HG02970 (cell line): Measurements from ENCODE around the gene EPHA10.
"Not testable (repeated sequence)": the region's sequence is repeated elsewhere in the genome, so short reads cannot be mapped to it uniquely, and the experiment has no call there.

Source experiments
- ATAC-seq: cut with Tn5 transposase; IDR thresholded peaks from one replicate; pipeline ENCODE4 v1.9.1; 2021; ENCODE audit warnings: mild to moderate bottlenecking, moderate library complexity, moderate number of reproducible peaks; ENCODE audit not compliant: unreplicated experiment, low FRiP score

Gene EPHA10

DNA sequence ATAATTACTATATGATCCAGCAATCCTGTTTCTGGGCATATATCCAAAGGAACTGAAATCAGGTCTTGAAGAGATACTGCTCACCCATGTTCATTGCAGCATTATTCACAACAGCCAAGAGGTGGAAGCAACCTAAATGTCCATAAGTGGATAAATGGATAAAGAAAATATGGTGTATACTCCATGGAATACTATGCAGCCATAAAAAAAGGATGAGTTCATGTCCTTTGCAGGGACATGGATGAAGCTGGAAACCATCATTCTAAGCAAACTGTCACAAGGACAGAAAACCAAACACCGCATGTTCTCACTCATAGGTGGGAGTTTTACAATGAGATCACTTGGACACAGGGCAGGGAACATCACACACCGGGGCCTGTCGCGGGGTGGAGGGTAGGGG, 26.3 kb downstream of the EPHA10 start:
- not testable (repeated sequence) for ATAC-seq

DNA sequence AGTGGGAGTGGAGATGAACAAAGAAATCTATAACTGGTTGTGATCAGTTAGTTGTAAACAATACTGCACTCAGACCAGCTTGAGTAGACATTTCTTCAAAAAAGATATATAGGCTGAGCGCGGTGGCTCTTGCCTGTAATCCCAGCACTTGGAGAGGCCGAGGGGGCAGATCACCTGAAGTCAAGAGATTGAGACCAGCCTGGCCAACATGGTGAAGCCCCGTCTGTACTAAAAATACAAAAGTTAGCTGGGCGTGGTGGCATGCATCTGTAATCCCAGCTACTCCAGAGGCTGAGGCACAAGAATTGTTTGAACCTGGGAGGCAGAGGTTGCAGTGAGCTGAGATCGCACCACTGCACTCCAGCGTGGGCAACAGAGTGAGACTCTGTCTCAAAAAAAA, 26.9 kb downstream of the EPHA10 start:
- not testable (repeated sequence) for ATAC-seq

DNA sequence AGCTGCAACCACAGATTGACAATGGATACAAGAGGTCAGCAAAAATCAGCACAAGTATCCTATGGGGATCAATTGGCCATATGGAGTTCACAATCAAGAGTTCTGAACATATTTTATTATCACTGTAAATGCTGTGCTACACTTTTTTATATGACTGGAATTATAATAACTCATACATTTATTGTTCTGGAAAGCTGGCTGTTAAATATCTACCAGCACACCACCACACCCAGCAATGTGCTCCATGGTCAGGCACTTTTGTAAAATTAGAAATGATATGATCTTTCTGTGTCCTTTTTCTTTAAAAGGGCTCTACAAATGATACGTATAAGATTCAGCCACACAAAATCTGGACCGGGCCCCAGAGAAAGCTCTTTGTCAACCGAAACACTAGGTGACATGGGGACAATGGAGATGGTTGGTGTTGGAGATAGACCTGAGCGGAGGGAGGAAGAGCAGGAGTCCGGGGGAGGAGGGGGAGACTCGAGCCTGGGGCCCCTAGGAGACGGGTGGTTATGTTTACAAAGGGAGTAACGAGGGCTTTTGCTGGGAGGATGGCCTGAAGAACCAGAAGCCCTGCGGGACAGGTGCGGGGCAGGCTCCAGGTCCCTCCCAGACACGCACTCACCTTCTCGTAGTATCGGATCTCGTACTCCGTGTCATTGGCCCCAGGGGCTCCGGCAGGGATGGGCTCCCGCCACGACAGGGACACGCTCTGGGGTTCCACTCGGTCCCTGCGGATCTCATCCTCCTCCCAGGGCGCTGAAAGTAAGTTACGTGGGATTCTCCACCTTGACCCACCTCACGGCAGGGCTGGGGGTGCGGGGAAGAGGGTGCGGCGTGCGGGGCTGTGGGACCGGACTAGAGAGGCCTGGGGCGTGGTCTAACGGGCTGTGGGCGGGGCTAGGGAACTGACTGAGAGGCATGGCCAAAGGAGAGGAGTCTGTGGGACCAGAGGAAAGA, 30.0 kb downstream of the EPHA10 start:
- no peak for ATAC-seq

DNA sequence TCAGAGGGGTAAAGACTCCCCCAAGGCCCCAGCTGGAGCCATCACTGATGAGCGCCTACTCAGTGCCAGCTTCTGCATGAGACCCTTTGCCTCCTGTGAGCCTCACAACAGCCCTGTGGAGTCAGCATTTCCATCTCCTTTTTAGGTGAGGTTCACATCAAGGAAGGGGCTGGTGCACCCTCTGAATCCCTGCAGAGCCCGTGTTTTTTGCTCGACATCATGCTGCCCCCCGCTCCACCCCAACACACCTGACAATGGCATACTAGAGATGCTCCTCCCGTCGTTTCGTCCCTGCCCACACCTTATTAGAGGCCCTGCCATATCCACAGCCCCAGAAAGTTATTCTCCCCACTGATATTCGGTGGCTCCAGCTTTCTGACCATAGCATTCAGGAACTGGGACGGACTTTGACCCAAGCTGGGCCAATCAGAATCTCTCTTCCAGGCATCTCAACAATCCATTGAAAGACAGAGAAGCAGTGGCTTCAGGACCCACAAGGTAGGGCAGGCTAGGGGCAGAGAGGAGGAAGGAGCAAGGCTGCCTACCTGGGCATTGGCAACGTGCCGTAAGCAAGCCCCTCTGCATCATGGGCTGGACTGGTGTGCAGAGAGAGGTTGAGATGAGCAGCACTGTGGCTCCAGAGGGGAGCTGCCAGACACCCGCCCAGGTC, 32.7 kb downstream of the EPHA10 start:
- ATAC-seq = no peak

DNA sequence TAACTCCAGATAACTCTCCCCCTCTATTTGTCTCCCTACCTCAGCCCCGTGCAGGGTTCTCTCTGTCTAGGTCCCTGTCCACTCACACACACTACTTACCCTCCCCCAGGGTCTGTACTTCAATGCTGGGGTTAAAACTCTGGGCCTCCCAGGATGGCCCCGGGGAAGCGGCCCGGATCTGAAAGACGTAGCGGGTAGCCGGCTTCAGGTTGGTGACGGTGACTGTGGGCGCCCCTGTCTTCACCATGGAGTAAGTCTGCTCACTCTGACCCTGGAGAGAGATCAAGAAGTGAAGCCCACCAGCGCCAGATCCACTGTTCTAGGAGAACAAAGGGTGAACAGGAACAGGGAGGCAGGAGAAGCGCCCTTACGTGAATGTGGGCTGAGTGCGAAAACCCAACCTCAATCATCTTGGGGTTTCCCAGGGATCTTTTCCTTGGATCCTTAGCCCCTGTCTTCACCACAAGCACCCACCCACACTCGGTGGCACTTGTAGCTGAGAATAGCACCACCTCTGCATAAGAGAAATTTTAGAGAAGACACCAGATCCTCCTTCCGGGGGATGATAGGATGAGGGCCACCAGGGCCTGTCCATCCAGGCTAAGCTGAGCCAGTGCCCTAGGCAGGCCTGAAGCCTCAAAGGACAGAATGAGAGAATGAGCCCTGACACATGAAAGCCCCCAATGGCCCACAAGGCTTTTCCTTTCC, 33.5 kb downstream of the EPHA10 start:
- no peak for ATAC-seq

DNA sequence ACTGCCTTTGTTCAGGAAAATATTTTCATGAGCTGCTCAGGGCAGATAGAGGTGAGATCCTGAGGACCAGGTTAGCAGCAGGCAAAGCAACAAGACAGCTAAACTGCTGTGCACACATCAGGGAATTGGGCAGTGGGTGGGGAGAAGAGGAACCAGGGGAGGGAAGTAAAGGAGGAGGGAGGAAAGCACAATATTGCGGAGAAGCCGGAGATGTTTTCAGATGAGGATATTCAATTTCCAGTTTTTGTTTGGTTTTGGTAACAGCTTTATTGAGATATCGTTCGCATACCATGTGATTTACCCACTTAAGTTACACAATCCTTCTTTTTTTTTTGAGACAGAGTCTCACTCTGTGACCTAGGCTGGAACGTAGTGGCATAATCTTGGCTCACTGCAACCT, 34.5 kb downstream of the EPHA10 start:
- ATAC-seq = no peak

DNA sequence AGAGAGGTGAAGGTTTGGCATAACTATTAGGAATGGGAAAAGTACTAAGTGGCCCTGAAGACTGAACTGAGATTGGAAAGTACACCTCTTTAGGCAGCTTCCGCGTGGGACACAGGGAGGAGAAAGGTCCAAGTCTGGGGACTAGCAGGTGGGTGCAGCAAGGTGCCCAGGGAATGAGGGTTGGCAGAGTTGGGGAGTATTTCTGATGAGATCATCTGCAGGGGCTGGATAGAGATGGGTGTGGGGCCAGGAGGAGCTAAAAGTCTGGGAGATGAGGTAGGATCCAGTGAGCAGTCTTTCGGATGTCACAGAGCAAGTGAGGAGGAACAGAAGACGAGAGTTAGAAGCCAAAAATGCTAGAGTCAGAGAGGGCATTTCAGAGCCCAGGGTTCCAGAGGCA, 36.5 kb downstream of the EPHA10 start:
- ATAC-seq = no peak

DNA sequence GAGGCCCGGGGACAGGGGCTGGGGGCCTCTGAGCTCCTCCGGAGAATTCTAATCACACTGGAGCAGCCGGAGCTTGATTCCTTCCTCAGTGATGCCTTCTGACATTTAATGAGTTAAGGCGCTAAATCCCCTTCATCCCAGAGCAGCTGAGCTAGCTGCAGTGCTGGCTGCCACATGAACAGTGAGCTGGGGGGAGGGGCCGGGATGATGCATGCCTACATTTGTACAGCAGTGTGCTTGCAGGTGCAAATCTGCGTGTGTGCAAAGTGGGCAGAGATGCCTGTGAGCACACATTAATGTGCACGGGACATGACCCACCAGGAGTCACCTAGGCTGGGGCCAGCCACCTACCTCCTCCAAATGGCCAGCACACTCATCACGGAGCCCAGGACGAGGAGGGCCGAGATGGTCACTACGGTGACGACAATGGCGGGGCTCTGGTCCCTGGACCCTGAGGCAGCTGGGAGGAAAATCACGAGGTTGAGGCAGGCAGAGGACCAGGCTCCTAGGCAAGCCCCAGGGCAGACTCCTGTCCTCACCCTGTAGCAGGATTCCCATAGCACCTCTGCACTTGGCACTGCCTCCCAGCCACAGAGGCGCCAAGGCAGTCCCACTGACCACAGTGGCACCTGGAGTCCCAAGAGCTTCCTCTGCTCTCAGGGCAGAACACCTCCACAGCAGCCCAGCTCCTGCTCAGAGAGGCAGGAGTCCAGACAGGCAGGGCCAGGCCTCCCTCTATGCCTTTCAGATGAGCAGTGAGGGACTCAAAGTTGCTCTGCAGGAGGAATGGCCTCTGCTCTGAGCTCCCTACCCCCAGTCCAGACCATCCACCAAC, 38.0 kb downstream of the EPHA10 start:
- no peak for ATAC-seq

DNA sequence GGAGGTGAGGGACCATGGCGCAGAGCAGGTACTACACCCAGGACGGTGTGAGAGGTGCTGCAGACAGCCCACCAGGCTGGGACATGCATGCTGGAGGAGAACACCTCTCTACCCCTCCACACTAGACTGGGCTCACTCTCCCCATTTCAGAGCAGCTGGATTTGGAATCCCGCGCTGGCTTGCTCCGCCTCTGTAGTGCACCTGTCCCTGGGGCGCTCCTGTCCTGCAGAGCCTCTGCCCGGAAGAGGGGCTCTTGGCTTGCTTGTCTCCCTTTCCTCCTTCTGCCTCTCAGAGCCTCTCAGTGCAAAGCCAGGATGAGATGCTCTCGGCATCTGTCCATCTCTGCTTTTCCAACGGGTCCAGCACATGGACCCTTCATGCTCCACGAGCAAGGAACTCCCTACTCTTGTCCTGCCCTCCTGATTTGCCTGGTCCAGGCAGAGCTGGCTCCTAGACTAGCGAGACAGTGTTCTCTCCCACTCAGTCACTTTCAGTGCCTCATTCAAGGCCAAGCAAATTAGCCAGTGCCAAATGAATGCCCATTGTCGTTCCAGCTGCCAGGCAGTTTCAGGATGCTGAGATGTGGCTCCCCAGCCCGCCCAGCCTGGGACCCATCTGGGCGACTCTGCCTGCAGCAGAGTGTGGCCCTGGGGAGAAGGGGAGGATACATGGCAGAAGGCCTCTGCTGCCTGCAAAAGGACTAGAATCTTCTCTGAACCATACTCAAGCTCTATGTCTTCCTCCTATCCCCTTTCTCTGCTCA, 38.9 kb downstream of the EPHA10 start:
- ATAC-seq = no peak

DNA sequence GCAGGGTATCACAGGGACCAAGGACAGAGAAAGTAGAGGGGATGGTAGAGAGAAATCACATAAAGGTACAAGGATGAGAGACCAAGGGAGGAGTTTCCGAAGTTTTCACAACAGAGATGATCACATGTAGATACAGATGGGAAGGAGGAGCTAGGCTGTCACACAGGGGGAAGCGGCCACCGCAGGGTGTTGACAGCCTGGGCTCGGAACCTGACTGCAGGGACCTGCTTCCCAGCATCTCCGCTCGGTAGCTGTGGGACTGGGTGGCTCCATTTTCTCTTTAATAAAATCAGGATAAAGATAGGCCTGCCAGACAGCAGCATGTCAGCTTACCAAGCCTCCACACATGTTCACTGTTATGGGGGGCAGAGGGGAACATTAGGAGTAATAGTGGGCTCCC, 40.3 kb downstream of the EPHA10 start:
- ATAC-seq = no peak

DNA sequence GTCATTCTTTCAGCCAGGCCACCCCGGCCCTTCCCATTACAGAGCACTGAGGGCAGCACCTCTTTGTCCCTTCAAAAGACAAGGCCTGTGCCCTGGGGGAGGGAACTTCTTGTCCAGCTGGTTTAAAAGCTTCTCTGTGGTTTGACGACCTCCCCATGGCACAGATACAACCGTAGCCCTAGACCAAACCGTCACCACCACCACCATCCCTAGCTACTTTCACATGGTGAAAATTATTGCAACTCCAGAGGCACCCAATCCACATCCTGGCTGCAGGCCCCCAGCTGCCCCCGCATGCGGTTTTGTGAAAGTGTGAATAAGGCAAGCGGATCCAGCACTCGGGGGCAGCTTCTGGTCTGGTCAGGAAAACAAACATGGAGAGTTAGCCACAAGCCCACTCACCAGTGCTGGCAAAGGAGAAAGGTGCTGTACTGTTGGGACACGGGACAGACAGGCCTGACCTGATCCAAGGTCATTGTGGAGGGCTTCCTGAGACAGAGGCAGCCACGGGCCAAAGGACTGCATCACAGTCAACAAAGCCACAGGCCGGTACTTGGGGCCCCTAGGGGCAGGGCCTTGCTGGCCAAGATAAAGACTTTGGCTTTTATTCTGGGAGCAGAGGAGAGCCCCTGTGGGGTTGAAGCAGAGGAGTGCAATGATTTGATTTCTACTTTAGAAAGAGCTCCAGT, 41.4 kb downstream of the EPHA10 start:
- ATAC-seq = no peak

DNA sequence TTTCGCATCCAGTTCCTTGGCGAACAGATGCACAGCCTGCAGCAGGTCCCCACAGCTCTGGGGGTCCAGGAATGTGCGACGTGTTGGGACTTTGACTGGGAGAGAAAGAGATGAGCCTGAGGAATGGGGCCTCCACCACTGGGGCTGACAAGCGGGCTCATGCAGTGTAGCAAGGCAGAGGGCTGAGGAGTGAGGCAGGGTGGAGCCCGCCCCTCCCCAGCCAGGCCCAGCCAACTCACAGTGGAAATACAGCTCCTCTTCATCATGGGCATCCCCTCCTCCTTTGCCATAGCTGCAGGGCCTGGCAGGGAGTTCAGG, 41.9 kb downstream of the EPHA10 start:
- no peak for ATAC-seq

DNA sequence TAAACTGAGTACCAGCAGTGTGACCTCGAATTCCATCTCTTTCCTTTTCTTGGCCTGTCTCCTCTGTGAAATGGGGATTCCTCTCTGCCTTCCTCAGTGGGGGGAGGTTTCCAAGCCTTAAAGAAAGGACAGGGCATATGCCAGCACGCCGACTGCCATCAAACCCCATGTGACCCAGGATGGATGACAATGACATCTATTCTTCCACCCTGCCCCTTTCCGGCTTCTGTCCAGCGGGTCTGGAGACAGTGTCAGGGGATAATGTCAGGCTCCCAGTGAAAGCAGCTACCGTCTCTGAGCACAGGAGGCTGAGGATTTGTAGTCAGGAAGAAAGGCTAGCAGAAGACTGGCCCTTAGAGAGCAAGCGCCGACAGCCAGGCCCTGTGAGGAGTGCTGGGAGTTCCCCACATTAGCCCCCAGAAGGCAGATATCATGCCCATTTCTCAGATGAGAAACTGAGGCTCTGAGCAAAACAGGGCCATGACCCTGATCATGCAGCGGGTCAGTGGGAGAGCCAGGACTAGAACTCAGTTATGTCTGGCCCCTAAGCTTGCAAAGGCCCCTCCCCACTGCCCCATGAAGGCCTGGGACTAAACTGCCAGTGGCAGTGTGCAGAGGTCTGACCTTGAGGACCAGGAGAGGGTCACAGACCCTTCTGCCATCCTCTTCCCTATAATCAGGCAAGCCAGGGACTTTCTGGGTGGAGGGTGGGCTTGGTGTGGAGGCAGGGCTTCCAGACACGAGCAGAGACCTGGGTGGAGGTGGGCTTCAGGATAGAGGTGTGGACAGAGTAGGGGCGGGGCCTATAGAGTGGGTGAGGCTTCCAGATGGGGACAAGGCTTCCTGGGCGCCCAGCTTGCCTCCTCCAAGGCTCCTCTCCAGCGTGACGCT, 42.5 kb downstream of the EPHA10 start:
- no peak for ATAC-seq

DNA sequence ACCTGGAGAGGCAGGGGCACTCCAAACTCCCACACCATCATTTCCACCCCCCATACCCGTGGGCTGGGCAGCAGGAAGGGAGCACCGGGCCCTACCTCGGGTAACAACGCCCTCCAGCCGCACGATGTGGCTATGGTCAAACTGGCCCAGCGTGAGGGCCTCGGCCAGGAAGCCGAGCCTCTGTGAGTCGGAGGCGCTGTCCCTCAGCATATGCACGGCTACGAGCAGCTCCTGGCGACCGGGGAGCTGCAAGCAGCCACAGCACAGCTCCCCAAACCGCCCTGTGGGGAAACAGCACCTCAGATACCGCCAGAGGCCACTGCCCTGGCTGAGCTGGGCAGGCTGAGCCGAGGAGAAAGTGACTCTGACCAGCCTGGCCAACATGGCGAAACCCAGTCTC, 43.4 kb downstream of the EPHA10 start:
- ATAC-seq = no peak

DNA sequence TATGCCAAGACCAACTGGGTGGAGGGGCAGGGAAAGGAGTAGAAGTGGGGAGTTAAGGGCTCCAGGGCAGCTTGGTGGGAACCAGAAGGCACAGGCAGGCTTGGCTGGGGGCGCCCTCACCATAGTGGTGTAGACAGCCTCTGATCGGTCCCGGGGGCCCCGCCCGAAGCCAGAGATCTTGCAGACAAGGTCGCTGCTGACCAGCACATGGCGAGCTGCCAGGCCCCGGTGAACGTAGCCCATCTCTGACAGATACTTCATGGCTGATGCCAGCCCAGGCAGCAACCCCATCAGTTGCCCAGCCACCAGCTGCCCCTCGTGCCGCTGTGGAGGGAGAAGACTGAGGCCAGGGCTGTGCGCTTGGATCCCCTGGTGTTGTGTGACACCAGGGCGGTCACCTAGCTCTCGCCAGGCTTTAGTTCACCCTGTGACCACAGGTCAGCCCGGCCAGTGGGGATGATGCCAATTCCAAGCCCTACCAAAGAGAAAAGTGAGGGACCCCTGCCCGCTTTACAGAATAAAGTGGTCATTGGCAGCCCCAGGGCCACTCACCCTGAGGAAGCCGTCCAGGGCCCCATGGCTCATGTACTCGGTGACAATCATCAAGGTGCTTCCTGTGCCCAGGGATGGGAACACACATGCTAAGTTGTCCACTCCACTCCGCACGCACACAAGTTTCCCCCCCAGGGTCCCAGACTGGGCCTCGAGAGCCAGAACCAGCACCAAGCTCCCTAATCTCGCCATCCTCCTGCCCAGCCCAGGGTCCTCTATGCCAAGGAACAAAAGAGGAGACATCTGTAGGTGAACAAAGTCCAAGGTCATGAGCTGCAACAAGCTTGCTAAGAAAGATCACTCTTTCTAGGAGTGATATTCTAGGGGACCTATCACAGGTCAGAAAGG, 44.4 kb downstream of the EPHA10 start:
- ATAC-seq = no peak

DNA sequence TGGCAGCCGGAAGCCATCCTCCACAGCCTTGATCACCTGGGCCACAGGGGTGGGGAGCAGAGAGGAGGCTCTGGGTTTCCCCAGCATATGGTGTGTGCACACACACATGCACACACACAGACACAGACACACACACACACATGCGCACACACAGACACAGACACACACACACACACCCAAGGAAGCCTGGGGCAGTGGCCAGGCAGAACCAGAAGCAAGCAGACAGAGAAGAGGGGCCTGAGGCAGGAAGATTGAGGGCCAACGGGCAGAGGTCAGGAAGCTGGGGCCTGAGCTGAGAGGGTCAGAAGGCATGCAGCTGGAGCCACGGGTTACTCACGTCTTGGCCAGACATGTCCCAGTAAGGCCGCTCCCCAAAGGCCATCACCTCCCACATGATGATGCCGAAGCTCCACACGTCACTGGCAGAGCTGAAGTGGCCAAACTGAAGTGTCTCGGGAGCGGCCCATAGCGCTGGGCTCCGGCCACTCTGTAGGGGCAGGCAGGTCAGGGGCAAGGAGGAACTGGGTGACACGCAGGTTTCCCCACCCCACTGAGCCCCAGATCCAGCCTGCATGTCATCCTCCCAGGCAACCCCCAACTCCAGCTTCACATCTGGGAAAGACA, 45.2 kb downstream of the EPHA10 start:
- no peak for ATAC-seq
